Measurements from ENCODE around the gene DYRK1A. TPM values are rescaled to one million over a fixed set of nuclear protein-coding genes. Genes with fewer than 3 reads are reported as not detected.
A peak's percentile ranks its signal among the peaks of the same experiment; 100 is the strongest.

DYRK1A gene
- total and polyA plus RNA-seq, 10 of the 15 experiments (the other 5 are each of a cell fraction or from before 2014, with no cell fraction given) = 2.4 to 68.6 (median 30.7) TPM

- Histone ChIP-seq H3K4me3 (peak overlapping the region; percentile 76), H3K4me1 (ENCODE audit: control insufficient read depth, insufficient read depth, low read length) (peaks cover 17% of the 10 kb centered on the region), H3K27ac (ENCODE audit: control insufficient read depth, insufficient read depth) (peak overlapping the region; percentile 79), H2AFZ (ENCODE audit: control insufficient read depth, low read depth, low read length) (peak overlapping the region; percentile 92), H4K20me1 (ENCODE audit: control insufficient read depth, insufficient read depth) (no peaks in the 10 kb centered on the region), H3K9ac (ENCODE audit: control insufficient read depth, insufficient read depth, low read length) (peak overlapping the region; percentile 71), H3K4me2 (ENCODE audit: control insufficient read depth, insufficient read depth) (peak overlapping the region; percentile 86), H3K36me3 (ENCODE audit: control insufficient read depth in 2 of 2, insufficient read depth in 2 of 2, low read length in 1 of 2) (no peaks in the 10 kb centered on the region), H3K27me3 (replicated peaks in 1 of 2; ENCODE audit: control insufficient read depth in 2 of 2, insufficient read depth in 2 of 2, low read length in 1 of 2) (no peaks in the 10 kb centered on the region), H3K79me2 (ENCODE audit: control insufficient read depth, insufficient read depth, low read length) (peaks cover 6% of the 10 kb centered on the region; the same call in 1 of the 2 replicates), H3K9me3 (replicated peaks; ENCODE audit: control insufficient read depth, insufficient read depth, low read length) (no peaks in the 10 kb centered on the region; the same call in 1 of the 3 replicates)
- in situ Hi-C loops (cut with MboI) = no loop called here
- DNase-seq (ENCODE audit: low read depth, low spot score) (no peak), ATAC-seq (peak; percentile 13), FAIRE-seq (no peak)
- SMC1A ChIA-PET (ENCODE audit: uncharacterized antibody, unreplicated experiment) = interaction anchor here (0.8 to 2.2 kb wide), 16 partner anchors 11 to 396 kb away, joined by 3 to 9 read pairs (median 3); no protein-coding TSS in a partner anchor
- RAD21 ChIA-PET (ENCODE audit: unreplicated experiment) = interaction anchor here (0.5 to 2.1 kb wide), 18 partner anchors 8 to 396 kb away, joined by 3 to 17 read pairs (median 5); no protein-coding TSS in a partner anchor
- CTCF ChIA-PET = interaction anchor here (0.5 to 2.7 kb wide), 29 partner anchors 8 to 709 kb away, joined by 3 to 46 read pairs (median 4); no protein-coding TSS in a partner anchor
- WGBS (ENCODE audit: insufficient coverage, insufficient replicate concordance, low lambda C conversion rate, missing lambda C conversion rate) = 32% methylated on average over 22 of the region's 22 CpGs
- BruUV-seq (replicated peaks) = TSS peak; percentile 91
- POLR2A ChIA-PET = interaction anchor here (0.6 to 2.5 kb wide), 6 partner anchors 9 to 488 kb away, joined by 3 to 9 read pairs (median 4); partner anchors contain the start of gene VPS26C
- TF ChIP-seq TBL1XR1 (IDR thresholded peaks at IDR 0.05; ENCODE audit: low read depth, low read length) (no peak), IRF3 (IDR thresholded peaks at IDR 0.05) (no peak), ZNF592 (IDR thresholded peaks at IDR 0.05) (no peak), SUPT20H (IDR thresholded peaks at IDR 0.05; ENCODE audit: borderline replicate concordance, control insufficient read depth, low read depth, low read length) (no peak), PAX5 (IDR thresholded peaks at IDR 0.05; ENCODE audit: borderline replicate concordance, low read depth, low read length) (peak; percentile 71; the same call in 1 of the 2 replicates)
- intact Hi-C loops (cut with micrococcal nuclease; ENCODE audit: unreplicated experiment) = loop anchor here (5.0 kb wide), 1 partner anchor 69 kb away; no protein-coding TSS in a partner anchor
These were observed 196.5 kb downstream of the DYRK1A start for GRCh38 chr21:37562920-37563640.

Measured in GM12878 (cell line).